Activated CD4-positive, CD25-positive, alpha-beta regulatory T cell (primary cell): ENCODE data around the gene LIN7C.
"Not testable (repeated sequence)": the region's sequence is repeated elsewhere in the genome, so short reads cannot be mapped to it uniquely, and the experiment has no call there.

Experiments
- DNase-seq, 4 experiments: peaks; one replicate each; lab custom pipeline; 2025; lab: John Stamatoyannopoulos, UW

The LIN7C gene

DNA sequence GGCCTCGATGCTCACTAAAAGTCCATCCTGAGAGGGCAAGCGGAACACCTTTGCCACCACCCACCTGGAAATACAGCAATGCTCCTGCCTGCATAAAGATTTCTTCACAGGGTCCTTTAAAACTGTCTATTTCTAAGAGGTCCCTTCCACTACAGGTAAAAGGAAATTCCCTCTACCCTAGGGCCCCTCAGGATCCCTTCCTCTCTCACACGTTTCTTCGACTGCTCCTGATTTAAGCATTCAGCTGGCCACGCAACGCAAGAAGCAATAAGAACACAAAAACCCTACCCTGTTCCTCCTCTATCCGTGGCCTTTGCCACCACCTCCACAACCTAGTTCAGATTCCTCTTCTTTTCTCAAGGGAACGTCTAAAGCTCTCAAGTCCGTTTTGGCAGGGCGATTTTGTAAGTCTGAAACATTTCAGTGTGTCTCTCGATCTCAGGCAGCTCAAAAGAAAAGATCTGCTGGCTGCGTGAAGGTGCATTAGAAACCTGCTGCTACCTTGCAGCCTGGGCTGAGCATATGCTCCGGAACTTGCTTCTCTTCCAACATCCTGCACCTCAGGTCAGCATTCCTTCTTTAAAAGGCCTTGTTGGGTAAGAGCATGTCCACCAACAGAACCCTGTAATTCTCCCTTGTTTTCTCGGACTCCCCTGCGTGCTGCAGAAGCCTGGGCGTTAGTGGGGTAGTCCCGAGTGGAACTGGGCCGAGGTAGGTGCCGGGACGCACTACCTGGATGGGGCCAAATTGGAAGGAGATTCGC lies 35.6 kb downstream of the LIN7C start:
- DNase-seq, result no peak

- DNase-seq, result no peak
These were observed 36.4 kb downstream of the LIN7C start for GRCh38 chr11:27470166-27470565.

- DNase-seq, result no peak
These were observed 37.4 kb downstream of the LIN7C start for GRCh38 chr11:27468995-27469695.

GRCh38 chr11:27468209-27468994 lies 38.2 kb downstream of the LIN7C start:
- no peak for DNase-seq

- DNase-seq, result no peak
These were observed 39.2 kb downstream of the LIN7C start for GRCh38 chr11:27467181-27467913.

GRCh38 chr11:27466363-27466762 lies 40.2 kb downstream of the LIN7C start:
- no peak for DNase-seq

DNA sequence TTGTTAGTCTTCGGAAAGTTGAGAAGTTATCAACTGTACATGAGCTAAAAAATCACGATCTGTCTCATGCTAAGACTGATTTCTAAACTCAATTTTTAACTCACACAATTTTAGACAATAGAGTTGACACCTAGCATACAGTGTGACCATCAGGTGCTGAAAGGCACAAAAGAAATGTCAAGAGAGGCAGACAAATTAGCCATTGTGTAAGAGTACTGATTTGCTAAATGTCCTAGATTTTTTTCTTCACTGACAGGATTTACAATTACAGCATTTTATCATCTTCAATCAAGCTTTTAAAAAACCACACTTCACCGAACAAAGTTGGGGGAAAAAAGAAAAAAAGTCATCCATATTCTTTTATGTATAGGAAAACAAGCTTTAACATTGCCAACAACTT lies 40.9 kb downstream of the LIN7C start:
- no peak for DNase-seq

DNA sequence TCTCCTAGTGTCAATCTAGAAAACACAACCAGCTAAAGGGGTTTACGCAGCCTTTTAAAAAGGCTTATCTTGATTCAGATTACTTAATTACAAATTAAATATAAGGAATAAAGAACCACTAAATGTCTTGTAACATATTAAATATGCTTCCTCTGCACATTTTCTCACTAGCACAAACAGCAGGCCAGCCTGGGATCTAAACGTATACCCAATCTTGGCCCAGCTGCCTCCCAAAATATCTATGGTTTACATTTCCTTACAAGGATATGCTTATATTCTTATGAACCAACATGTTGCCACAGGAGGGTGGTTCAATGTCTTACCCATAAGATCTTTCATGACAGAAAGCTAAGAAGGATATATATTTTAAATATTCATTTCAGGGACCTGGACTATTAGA lies 41.7 kb downstream of the LIN7C start:
- no peak for DNase-seq

DNA sequence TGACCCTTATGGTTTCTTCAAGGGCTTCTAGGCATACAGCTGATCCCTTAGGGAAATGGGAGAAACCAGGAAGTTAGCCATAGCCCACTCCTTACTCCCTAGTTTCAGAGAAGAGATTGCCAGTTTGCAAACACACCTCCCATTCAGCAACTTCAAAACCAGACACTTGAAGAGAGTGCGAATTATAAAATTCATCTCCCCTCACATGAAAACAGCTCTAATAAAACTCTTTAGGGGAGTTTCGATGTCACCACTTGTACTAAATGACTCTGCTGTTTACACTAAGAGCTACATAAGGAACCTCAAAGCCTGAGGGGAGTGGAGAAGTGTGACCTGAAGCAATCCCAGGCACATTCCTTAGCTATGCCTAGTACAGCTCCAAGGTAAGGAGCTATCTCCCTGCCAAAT lies 42.3 kb downstream of the LIN7C start:
- no peak for DNase-seq

- no peak for DNase-seq
These were observed 44.0 kb downstream of the LIN7C start for GRCh38 chr11:27462543-27462942.

GRCh38 chr11:27460158-27460978 lies 46.2 kb downstream of the LIN7C start:
- DNase-seq, result no peak

DNA sequence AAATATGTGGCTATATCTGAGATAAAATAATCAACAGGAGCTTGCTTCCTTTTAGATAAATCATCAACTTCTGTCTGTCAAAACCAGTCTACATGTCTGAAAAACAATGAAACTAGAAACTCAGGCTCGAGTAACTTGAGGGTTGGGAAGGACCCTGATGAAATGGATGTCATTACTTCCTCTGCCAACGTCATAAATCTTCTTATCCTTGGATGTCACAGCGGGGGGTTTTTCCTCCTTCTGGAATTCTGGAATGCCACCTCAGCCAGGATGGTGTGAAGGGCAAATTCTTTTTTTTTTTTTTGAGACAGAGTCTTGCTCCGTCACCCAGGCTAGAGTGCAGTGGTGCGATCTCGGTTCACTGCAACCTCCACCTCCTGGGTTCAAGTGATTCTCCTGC lies 47.4 kb downstream of the LIN7C start:
- DNase-seq, result no peak

DNA sequence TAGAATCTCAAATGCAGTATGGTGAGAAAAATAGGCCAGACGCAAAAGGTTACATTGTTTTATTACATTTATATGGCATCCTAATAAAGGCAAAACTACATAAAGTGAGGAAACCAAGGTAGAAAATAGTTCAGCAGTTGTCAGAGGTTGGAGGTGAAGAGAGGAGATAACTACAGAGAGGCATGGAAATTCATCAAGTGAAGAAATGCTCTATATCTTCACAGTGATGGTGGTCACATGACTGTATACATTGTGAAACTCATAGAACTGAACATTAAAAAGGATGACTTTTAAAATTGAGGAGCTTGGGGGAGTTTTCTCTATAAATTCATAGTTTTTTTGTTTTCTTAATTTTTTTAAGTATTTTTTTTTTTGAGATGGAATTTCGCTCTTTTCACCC lies 48.4 kb downstream of the LIN7C start:
- no peak for DNase-seq

- DNase-seq, result no peak
These were observed 49.7 kb downstream of the LIN7C start for GRCh38 chr11:27456795-27457329.

- no peak for DNase-seq
These were observed 50.3 kb downstream of the LIN7C start for GRCh38 chr11:27456140-27456794.

DNA sequence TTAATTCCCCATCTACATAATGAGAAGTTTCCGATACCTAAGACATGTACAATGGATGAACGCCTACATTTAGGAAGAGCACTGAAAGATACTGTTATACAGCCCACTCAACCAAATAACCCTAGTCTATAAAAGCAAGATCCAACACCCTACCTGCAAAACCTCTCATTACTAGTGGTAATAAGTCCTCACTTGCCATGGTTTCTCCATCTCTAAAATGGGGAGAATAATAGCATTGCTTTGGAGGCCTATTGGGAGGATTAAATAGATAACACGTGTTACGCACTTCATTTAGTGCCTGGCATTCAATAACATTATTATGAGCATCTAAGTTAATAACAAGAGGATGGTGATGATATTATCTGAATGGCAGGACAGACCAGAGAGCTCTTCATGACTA lies 50.9 kb downstream of the LIN7C start:
- no peak for DNase-seq

DNA sequence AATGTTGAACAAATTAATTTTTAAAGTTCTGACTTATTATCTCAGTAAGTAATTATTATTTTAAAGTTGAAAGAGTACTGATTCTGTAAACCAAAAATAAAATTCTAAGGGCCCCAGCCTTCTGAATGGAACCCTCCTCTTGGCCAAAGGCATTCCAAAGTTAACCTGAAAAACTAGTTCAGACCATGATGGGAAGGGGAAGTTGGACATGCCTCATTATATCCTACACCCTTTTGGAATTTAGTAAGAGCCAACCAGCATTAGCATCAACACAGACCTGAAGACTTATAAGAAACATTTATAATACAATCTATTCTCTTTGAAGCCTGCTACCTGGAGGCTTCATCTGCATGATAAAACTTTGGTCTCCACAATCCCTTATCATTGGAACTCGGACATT lies 52.9 kb downstream of the LIN7C start:
- no peak for DNase-seq

- DNase-seq, result no peak
These were observed 54.4 kb downstream of the LIN7C start for GRCh38 chr11:27452147-27452546.

- DNase-seq, result no peak
These were observed 55.2 kb downstream of the LIN7C start for GRCh38 chr11:27451244-27451965.

DNA sequence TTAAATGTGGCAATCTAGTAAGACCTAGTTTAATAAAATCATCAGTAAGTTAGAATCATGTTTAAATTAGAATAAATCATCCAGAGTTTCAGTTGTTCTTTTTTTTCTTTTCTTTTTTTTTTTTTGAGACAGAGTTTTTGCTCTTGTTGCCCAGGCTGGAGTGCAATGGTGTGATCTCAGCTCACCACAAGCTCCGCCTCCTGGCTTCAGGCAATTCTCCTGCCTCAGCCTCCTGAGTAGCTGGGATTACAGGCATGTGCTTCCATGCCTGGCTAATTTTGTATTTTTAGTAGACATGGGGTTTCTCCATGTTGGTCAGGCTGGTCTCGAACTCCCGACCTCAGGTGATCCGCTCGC lies 58.4 kb downstream of the LIN7C start:
- not testable (repeated sequence) for DNase-seq
